GM12874 (cell line): ENCODE results near the gene SALL1.

Source experiments
- CTCF ChIP-seq: IDR thresholded peaks from 2 replicates; pipeline ENCODE4 v1.5.1; 2011; ENCODE audit warnings: low read depth, mild to moderate bottlenecking, control low read depth, low read length, moderate library complexity; ENCODE audit not compliant: insufficient read depth

The SALL1 gene

GRCh38 chr16:51150888-51151320 is at the start of gene SALL1:
Gene SALL1, minus strand, starts transcription at chr16:51151270. Its CDS starts 29 bp downstream, at chr16:51151241.
- TF ChIP-seq CTCF = no peak

GRCh38 chr16:51200793-51201192 is 49.7 kb upstream of the SALL1 start:
- no peak for TF ChIP-seq CTCF

- no peak for TF ChIP-seq CTCF
Observed at GRCh38 chr16:51197953-51198748, 47.1 kb upstream of the SALL1 start.

GRCh38 chr16:51193879-51194278 is 42.8 kb upstream of the SALL1 start:
- TF ChIP-seq CTCF = no peak

- TF ChIP-seq CTCF = no peak
Observed at GRCh38 chr16:51184702-51185433, 33.8 kb upstream of the SALL1 start.

- no peak for TF ChIP-seq CTCF
Observed at GRCh38 chr16:51181503-51181811, 30.4 kb upstream of the SALL1 start.

- TF ChIP-seq CTCF = no peak
Observed at GRCh38 chr16:51180719-51181502, 29.8 kb upstream of the SALL1 start.
